Fibroblast of upper back skin (primary cell): Measurements from ENCODE around the gene PPM1J.

Experiments used
- DNase-seq: peaks from one replicate; pipeline ENCODE4 v3.0.0-alpha.2; 2013

The PPM1J gene

DNA sequence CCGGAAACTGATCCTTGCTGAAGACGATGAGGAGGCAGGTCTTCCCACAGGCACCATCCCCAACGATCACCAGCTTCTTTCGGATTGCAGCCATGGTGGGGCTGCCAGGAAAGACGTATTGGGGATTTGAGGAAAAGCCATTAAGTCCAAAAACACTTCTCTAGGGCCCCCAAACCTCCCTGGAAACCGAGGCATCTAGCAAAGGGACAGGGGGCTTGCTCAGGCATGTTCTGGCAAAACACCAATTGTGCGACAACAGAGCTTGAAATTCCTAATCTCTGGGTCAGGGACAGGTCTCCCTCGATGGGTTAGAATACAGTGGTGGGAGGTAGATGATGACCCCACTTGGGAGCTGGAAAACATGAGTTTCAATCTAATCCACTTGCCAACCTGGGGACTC, 11.4 kb downstream of the PPM1J start:
- DNase-seq, result no peak

DNA sequence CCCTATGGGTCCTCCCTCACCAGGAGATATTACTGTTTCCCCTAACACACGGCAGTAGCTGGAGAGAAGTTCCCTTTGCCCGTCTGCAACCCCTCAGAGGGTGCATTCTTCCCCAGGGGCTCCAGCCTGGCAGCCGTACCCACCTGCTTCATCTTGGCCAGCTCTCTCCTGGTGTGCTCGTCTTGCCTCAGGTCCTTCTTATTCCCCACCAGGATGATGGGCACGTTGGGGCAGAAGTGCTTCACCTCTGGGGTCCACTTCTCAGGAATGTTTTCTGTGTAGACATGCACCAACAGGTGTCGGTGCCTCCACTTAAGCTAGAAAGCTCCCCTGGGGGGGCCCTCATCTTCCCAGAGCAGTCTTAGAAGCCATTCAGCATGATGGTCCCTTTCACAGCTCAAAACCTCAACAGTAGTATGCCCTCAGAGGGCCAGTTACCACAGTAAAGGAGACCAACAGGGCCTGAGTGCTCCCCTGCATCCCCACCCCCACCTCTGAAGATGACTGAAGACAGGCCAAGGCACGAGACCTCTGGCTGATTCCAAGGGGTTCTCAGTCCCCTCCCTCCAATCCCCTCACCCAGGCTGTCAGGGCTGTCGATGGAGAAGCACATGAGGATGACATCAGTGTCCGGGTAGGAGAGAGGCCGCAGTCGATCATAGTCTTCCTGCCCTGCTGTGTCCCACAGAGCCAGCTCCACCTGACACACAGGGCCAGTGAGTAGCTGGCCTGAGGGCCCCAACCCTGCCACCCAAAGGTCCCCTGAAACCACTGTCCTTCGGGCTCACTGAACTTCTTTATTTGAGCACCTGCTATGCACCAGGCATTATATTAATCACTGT, 12.5 kb downstream of the PPM1J start:
- DNase-seq, result no peak

DNA sequence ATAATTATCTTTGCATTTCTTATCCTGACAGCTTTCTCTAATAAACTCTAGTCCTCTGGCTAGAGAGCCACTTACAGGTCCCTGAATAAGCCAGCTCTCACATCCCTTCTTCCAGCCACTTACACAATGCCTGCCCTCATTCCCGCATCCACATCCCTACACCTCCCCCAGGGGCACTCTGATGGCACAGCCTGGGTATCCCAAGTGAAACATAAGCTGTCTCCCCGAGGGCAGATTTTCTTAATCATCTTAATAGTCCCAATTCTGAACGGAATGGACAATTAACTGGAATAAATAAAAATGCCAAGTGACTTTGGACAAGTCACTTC, 13.1 kb downstream of the PPM1J start:
- DNase-seq, result no peak

DNA sequence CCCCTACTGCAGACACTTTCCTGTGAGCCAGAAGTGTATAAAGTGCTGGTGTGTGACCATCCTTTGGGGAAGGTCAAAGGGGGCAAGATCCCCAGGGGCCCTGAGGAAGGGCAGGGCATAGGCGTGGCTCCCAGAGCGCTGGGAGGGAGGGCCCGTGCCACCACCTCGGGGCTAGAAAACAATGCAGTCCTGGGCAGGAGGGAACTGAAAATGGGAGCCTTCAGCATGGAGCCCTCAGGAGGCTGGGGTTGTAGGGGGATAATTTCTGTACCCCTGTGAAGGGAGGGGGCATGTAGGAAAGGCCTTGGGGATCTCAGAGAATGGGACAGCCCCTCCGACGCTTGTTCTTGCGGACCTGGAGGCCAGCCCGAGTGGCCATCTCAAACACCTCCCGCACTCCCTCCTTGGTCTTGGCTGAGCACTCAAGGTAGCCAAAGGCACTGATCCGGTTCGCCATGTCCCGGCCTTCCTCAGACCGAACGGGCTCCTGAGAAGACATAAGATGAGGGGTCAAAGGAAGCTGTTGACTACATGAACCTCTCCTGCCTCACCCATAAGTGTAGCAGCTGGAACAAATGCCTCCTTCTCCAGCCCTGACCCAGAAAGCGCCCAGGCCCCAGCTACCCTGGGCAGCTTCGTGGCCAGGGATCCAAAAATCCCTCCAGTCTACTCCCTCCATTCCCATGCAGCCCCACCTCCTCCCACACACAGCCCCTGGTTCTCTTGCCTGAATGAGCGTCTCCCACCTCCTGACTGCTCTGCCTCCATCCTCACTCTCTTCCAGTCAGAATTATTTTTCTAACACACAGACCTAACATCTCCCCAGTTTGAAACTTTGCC, 13.7 kb downstream of the PPM1J start:
- no peak for DNase-seq

DNA sequence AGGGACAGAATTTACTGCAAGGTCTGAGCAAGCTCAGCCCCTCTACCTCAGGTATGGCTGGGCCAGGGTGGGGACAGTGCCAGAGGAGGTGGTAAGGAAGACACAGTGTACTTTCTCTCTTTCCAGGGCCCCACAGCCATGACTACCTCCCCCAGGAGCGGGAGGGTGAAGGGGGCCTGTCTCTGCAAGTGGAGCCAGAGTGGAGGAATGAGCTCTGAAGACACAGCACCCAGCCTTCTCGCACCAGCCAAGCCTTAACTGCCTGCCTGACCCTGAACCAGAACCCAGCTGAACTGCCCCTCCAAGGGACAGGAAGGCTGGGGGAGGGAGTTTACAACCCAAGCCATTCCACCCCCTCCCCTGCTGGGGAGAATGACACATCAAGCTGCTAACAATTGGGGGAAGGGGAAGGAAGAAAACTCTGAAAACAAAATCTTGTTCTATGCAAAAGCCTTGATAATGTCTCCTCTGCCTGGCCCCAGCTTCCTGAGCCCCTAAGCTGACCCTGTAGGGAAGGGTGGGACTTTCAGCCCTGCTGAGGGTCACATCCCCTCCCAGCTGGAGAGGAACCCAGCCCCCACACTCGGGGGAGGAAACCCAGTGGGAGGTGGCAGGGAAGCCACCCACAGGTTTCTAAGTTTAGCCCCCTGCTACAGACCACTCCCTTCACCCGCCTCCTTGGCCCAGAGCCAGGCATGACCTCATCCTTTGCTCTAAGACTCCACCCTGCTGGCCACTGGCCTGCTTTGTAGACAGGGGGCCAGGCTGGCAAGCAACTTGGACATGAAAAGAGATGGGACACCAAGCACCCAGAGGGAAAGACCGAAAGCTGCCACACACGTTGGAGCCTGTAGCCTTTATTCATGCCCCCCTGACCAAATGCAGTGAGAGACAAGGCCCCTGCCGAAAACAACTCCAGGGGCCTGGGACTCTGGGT, 14.6 kb downstream of the PPM1J start:
- peak; percentile 97 for DNase-seq

DNA sequence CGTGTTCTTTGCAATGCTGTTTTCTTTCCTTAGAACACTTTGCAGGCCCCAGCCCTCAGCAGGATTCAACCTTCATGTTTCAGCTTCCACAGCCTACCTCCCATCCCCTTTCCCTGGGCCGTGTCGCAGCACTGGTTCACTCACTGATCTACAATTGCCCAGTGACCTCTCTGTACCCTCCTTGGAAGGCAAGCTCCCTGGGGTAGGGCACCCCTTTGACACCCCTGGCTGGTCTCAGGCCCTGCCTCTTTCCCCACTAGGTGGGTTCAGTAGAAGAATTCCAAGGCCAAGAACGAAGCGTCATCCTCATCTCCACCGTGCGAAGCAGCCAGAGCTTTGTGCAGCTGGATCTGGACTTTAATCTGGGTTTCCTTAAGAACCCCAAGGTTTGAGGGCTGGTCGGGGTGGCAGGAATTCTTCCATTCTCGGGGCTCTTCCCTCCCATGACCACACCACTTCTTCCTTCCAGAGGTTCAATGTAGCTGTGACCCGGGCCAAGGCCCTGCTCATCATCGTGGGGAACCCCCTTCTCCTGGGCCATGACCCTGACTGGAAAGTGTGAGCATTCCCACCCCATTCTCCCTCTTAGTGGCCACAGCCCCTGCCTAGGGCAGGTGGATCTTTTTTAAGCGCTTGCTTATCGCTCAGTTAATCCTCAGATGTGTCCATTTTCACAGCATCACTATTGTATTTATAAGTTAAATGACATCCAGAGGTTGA, 15.5 kb downstream of the PPM1J start:
- no peak for DNase-seq

DNA sequence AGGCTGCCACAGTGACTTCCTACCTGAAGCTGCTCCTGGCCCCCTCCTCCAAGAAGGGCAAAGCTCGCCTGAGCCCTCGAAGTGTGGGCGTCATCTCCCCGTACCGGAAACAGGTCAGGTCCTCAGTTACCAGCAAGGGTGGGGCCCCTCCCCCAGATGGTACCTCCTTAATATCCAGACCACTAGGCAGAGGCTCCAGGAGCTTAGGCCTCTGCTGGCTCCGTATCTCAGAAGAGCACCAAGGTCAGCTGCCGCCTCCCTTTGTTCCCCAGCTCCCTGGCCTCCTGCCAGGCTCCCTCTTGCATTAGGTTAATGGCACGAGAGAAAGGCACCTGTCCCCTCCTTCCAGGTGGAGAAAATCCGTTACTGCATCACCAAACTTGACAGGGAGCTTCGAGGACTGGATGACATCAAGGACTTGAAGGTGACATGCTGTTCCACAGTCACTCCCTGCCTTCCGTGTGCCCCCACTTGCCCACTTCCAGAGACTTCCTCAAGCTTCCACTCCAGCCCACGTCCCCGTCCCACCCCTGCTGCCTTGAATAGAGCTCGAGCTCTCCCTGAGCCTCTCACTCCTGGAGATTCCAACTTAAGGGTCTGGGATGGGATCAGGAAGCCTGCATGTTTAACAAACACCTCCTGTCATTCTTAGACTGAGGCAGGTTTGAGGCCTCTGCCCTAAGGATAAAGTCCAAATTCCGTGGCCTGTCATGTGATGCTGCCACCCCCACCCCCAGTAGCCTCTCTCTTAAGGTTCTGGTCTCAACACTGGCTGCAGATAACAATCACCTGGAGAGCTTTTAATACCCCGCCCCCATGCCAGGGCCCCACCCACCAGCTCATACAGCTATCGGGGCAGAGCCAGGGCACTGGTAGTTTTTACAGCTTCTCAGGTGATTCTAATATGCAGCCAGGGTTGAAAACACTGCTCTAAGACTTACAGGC, 16.5 kb downstream of the PPM1J start:
- DNase-seq, result no peak

DNA sequence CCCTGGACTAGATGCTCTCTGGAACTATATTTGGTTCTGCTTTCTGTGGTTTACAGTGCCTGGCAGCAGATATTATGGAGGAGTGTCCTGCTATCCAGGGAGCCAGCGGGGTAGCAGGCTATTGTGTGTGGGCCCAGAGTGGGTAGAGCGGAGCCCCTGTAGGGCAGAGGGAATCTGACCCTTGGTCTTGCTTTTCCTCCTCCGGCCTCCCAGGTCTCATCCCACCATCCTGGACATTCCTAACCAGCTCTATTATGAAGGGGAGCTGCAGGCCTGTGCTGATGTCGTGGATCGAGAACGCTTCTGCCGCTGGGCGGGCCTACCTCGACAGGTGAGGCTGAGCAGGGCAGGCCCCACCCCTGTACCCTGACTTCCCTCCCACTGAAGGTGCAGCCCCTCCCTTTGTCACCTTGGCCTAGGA, 17.3 kb downstream of the PPM1J start:
- DNase-seq, result no peak

DNA sequence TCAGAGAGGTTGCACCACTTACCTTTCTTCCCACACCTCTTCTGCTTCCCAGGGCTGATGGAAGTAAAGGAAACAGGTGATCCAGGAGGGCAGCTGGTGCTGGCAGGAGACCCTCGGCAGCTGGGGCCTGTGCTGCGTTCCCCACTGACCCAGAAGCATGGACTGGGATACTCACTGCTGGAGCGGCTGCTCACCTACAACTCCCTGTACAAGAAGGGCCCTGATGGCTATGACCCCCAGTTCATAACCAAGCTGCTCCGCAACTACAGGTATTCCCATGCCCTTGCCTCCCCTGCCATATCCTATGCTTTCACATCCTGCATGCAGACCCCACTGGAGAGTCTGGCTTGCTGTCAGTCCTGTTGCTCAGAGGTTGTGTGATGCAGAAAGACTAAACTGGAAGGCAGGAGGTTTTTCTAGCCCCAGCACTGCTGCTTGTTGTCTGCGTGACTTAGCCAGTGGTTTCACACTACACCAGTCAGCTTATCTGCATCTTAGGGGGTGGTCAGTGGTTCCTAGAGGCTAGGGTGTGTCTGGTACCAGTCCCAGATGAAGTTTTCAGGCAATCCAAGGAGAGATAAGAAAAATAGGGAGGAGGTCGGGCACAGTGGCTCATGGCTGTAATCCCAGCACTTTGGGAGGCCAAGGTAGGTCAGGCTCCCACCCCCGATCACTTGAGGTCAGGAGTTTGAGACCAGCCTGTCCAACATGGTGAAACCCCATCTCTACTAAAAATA, 18.4 kb downstream of the PPM1J start:
- no peak for DNase-seq

DNA sequence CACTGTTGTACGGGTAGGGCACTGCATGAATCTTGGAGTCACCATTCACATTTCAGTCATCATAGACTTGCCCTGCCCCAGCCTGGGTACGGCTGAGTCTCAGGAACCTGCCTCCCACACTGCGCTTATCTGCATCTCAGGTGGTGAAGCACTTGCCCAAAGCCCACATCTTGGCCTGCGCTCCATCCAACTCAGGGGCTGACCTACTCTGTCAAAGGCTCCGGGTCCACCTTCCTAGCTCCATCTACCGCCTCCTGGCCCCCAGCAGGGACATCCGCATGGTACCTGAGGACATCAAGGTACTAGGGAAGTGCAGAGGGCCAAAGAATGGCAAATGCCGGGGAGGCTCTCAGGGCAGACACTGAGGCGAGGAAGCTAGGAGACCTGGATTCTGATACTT, 19.9 kb downstream of the PPM1J start:
- DNase-seq, result no peak

DNA sequence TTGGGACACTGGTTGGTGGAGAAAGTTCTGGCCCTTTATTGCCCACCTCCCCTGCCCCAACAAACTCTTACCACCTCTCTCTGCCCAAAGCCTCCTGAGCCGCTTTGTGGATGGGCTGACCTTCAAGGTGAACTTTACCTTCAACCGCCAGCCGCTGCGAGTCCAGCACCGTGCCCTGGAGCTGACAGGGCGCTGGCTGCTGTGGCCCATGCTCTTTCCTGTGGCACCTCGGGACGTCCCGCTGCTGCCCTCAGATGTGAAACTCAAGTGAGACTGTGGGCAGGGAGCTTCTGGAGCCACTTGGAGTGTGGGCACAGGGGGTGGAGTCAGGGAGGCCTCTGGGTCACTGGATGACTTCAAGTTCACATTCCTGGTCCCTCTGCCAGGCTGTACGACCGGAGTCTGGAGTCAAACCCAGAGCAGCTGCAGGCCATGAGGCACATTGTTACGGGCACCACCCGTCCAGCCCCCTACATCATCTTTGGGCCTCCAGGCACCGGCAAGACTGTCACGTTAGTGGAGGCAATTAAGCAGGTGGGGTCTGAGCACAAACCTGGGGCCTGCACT, 20.7 kb downstream of the PPM1J start:
- DNase-seq, result no peak

DNA sequence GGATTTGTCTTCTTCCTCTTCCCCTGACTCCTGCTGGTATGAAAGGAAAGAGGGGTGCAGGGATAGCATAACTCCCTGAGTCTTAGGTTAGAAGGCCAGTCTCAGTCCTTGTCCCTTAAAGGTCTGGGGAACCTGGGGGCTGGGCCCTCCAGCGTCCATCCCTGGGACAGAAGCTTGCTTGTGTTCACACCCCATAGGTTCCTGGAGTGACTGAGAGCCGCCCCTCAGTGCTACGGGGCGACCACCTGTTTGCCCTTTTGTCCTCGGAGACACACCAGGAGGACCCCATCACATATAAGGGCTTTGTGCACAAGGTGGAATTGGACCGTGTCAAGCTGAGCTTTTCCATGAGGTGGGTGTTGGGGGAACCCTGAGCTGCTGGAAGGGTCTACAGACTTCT, 21.3 kb downstream of the PPM1J start:
- DNase-seq, result no peak

DNA sequence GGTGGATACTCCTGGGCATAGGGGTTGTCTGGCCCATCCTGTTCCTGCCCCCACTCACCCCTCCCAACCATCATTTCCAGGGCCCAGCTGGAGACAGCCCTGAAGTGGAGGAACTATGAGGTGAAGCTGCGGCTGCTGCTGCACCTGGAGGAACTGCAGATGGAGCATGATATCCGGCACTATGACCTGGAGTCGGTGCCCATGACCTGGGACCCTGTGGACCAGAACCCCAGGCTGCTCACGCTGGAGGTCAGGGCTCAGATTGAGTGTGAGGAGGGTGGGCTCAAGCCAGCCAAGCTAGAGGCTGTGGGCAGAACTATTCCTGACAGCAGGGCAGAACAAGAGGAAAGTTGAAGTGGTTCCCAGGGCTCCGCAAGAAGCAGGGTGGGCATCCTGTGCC, 22.5 kb downstream of the PPM1J start:
- DNase-seq, result no peak

DNA sequence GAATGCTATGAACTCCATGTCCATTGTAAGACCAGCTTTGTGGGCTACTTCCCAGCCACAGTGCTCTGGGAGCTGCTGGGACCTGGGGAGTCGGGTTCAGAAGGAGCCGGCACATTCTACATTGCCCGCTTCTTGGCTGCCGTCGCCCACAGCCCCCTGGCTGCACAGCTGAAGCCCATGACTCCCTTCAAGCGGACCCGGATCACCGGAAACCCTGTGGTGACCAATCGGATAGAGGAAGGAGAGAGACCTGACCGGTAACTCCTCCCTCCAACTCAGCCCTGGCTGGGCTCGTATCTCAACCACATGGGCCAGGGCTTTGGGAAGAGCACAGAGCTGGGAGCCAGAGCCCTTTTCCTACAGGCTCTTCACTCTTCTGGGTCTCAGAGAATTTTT, 25.3 kb downstream of the PPM1J start:
- DNase-seq, result no peak

DNA sequence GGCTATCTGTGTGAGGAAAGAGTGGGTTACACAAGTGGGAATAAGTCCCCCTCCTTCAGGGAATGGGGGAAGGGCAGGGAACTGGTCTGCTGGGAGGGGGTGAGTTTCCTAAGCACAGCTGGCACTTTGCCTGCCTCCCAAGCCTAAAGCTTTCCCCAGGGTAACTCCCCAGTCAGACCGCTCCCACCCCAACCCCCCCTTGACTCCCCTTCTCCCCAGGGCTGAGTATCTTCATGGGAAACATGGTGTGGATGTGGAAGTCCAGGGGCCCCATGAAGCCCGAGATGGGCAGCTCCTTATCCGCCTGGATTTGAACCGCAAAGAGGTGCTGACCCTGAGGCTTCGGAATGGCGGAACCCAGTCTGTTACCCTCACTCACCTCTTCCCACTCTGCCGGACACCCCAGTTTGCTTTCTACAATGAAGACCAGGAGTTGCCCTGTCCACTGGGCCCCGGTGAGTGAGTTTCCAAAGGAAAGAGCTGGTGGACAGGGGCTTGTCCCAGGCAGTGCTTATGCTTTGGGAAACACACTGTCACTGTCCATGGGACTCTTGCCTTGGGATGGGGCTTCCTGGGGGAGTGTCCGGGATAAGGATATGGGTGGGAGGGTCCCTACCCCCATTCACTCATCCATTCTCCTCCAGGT, 25.8 kb downstream of the PPM1J start:
- DNase-seq, result no peak

DNA sequence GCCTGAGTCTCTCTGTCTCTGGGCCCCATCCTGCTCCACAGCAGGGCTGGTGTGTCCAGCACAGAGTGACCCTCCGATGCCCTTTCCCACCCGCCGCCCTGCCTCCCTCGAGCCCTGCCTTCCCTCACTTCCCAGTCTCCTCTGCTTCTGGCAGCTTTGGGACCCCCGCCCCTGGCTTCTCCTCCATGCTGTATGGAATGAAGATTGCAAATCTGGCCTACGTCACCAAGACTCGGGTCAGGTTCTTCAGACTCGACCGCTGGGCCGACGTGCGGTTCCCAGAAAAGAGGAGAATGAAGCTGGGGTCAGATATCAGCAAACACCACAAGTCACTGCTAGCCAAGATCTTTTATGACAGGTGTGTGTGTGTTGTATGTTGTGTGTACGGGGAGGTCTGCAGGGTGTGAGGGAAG, 26.3 kb downstream of the PPM1J start:
- DNase-seq, result no peak

DNA sequence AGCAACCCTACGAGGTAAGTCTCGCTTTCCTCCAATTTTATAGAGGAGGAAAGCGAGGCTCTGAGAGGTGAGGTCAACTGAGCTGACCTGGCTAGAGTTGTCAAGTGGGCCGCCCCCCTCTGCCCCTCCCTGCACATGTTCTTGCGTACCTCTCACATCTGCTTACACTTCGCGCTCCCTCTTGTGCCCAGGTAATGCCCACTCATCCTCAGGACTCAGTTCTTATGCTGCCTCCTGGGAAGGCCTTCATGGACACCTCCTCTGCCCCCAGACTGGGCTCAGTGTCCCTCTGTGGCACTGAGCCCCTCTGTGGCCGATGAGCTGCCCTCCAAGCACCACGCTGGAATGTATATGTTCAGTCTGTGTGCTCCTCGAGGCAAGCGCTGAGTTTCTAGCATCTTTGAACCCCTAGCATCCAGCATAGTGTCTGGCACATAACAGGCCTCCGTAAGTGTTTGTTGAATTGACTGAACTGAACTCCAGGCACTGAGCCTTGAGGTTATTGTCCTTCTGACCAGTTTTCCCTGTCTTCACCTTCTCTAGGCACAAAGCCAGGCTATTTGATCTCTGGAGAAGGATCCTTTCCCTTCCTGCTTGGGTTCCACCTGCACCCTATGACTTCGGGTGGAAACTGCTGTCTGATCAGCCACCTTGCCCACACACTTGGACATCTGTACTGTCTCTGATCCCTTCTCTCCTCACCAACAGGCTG, 27.2 kb downstream of the PPM1J start:
- DNase-seq, result no peak

DNA sequence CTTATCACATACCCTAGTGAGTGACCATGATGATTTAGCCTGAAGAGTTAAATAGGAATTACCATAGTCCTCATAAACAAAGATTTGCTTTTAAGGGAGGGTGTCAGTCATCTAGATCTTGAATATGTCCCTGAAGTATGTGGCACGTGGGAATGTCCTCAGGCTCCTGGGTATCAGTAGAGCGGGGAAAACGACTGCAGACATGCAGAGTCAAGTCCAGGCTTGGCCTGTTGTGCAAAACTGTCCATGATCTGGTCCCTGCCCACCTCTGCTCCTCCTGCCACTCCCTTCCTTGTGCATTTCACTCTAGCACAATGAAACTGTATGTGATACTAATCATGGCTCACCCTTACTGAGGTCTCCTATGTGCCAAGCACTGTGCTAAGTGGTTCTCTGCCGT, 27.8 kb downstream of the PPM1J start:
- no peak for DNase-seq

DNA sequence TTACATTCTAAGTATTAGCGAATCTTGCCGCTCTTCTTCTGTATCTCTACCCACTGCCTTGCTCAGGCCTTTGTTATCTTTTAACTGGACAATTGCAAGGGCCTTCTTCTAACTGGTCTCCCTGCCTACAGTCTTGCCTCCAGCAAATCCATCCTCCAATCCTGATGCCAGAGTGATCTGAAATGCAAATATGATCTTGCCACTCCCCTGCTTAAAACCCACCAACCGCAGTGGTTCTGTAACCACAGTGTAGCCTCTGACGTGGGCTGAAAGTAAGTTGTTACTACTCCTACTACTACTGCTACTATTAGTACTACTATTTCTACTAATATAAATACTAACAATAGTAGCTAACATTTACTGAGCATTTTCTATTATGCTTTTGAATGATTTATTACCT, 28.3 kb downstream of the PPM1J start:
- DNase-seq, result no peak
